IMR-90 (cell line): ENCODE measurements around the gene PHF8. TPM values are rescaled to one million over a fixed set of nuclear protein-coding genes. Genes with fewer than 3 reads are reported as not detected.

ENCODE experiments used
- ATAC-seq: fragments of 200-7000 bp; cut with Tn5 transposase; 2 replicates; pipeline ENCODE4 v1.9.1; 2020; ENCODE audit warnings: low read depth, mild to moderate bottlenecking, moderate library complexity
- BruUV-seq: library from RNA; stranded (reverse); fragments of 400-500 nt; replicated peaks from 2 replicates; lab custom pipeline; 2021; lab: Mats Ljungman, UMichigan
- CTCF ChIA-PET: fragments of 300-600 bp; formaldehyde crosslinking; extraction: SDS; loops from one replicate; lab custom pipeline; 2021; ENCODE audit warnings: antibody characterized with exemption; lab: Yijun Ruan, JAX
- POLR2A ChIA-PET: fragments of 300-600 bp; sonication (Branson Sonifier 250); formaldehyde crosslinking; loops from one replicate; lab custom pipeline; 2022; ENCODE audit warnings: antibody characterized with exemption; ENCODE audit not compliant: unreplicated experiment; lab: Charles Lee
- DNase-seq: peaks from one replicate; pipeline ENCODE4 v3.0.0; 2013
- H2AFZ ChIP-seq: replicated peaks from 2 replicates; pipeline ENCODE3; 2013; ENCODE audit warnings: low read length, mild to moderate bottlenecking; ENCODE audit not compliant: poor library complexity
- H2AK5ac ChIP-seq: 2 replicates; pipeline ENCODE4 v1.6.1; 2013; ENCODE audit warnings: low read depth, low read length, inconsistent platforms
- H2AK9ac ChIP-seq: replicated peaks from 2 replicates; pipeline ENCODE3; 2013; ENCODE audit warnings: mild to moderate bottlenecking, low read depth, low read length, moderate library complexity; ENCODE audit not compliant: poor library complexity
- H2BK120ac ChIP-seq: 2 replicates; pipeline ENCODE4 v1.6.1; 2013; ENCODE audit warnings: low read depth, low read length, inconsistent platforms
- H2BK15ac ChIP-seq: 3 replicates; pipeline ENCODE4 v1.6.1; 2013; ENCODE audit warnings: low read depth, low read length, inconsistent platforms
- H2BK20ac ChIP-seq: 2 replicates; pipeline ENCODE4 v1.6.1; 2013; ENCODE audit warnings: low read depth, mild to moderate bottlenecking, inconsistent platforms, low read length, moderate library complexity
- H2BK5ac ChIP-seq: 2 replicates; pipeline ENCODE4 v1.6.1; 2013; ENCODE audit warnings: mild to moderate bottlenecking, low read depth, low read length, inconsistent platforms; ENCODE audit not compliant: poor library complexity, severe bottlenecking
- H3K14ac ChIP-seq: replicated peaks from 2 replicates; pipeline ENCODE4 v1.6.1; 2013; ENCODE audit warnings: low read depth, low read length, inconsistent platforms
- H3K18ac ChIP-seq: 2 replicates; pipeline ENCODE4 v1.6.1; 2013; ENCODE audit warnings: low read depth, low read length, control low read depth
- H3K23ac ChIP-seq: 2 replicates; pipeline ENCODE4 v1.6.1; 2013; ENCODE audit warnings: low read depth, low read length, inconsistent platforms
- H3K27ac ChIP-seq: 2 replicates; pipeline ENCODE4 v1.5.1; 2013; ENCODE audit warnings: mild to moderate bottlenecking, control low read depth, low read length; ENCODE audit not compliant: insufficient read depth
- H3K27me3 ChIP-seq: 2 replicates; pipeline ENCODE4 v1.6.1; 2013; ENCODE audit warnings: low read length; ENCODE audit not compliant: control insufficient read depth, insufficient read depth
- H3K36me3 ChIP-seq: 2 replicates; pipeline ENCODE4 v1.6.1; 2013; ENCODE audit warnings: low read length, mixed read lengths; ENCODE audit not compliant: control insufficient read depth, insufficient read depth
- H3K4ac ChIP-seq: 2 replicates; pipeline ENCODE4 v1.6.1; 2013; ENCODE audit warnings: low read depth, low read length, inconsistent platforms
- H3K4me1 ChIP-seq: 2 replicates; pipeline ENCODE4 v1.6.1; 2013; ENCODE audit warnings: low read length, mixed read lengths; ENCODE audit not compliant: control insufficient read depth, insufficient read depth
- H3K4me2 ChIP-seq: 2 replicates; pipeline ENCODE4 v1.6.1; 2013; ENCODE audit warnings: low read depth, mild to moderate bottlenecking, control low read depth, low read length, moderate library complexity
- H3K4me3 ChIP-seq: 2 replicates; pipeline ENCODE4 v1.5.1; 2013; ENCODE audit warnings: low read depth, mild to moderate bottlenecking, control low read depth, low read length, moderate library complexity; ENCODE audit not compliant: insufficient read depth
- H3K56ac ChIP-seq: 2 replicates; pipeline ENCODE4 v1.6.1; 2013; ENCODE audit warnings: low read length, inconsistent platforms; ENCODE audit not compliant: insufficient read depth; ENCODE audit errors: extremely low read depth
- H3K79me1 ChIP-seq, 2 experiments: 2 replicates each; pipeline ENCODE4 v1.6.1; 2013; ENCODE audit warnings: low read length in 2 of 2, inconsistent platforms in 1 of 2, low read depth in 1 of 2
- H3K9ac ChIP-seq: 2 replicates; pipeline ENCODE4 v1.6.1; 2013; ENCODE audit warnings: low read depth, low read length, control low read depth
- H3K9me1 ChIP-seq: 2 replicates; pipeline ENCODE4 v1.6.1; 2013; ENCODE audit warnings: low read length, inconsistent platforms; ENCODE audit not compliant: insufficient read depth
- H3K9me3 ChIP-seq: 2 replicates; pipeline ENCODE4 v1.6.1; 2013; ENCODE audit warnings: low read length; ENCODE audit not compliant: control insufficient read depth, insufficient read depth
- H4K20me1 ChIP-seq: 2 replicates; pipeline ENCODE4 v1.6.1; 2013; ENCODE audit warnings: low read length, inconsistent platforms; ENCODE audit not compliant: insufficient read depth
- H4K5ac ChIP-seq: 2 replicates; pipeline ENCODE4 v1.6.1; 2013; ENCODE audit warnings: mild to moderate bottlenecking, low read depth, low read length, control low read depth
- H4K8ac ChIP-seq, 2 experiments: 2 replicates each; pipeline ENCODE4 v1.6.1; 2013; ENCODE audit warnings: low read depth in 2 of 2, low read length in 2 of 2, control low read depth in 1 of 2, inconsistent platforms in 1 of 2
- H4K91ac ChIP-seq: 2 replicates; pipeline ENCODE4 v1.6.1; 2013; ENCODE audit warnings: low read depth, low read length, inconsistent platforms; ENCODE audit not compliant: insufficient read depth
- ELK1 ChIP-seq: fragments of 150-350 bp; IDR thresholded peaks from 2 replicates; pipeline ENCODE4 v1.6.1; 2016; ENCODE audit warnings: low read depth, mild to moderate bottlenecking, low read length, moderate library complexity, borderline replicate concordance
- MAZ ChIP-seq: IDR thresholded peaks from 2 replicates; pipeline ENCODE4 v1.6.1; 2012; ENCODE audit warnings: low read depth, mild to moderate bottlenecking, low read length, improper control_type of control experiment, moderate library complexity, borderline replicate concordance
- WGBS, 2 experiments: methylation state at CpG; one replicate each; pipeline versions ENCODE4 v1.1.5 to v1.1.7; 2013; ENCODE audit warnings: missing lambda C conversion rate in 2 of 2; ENCODE audit not compliant: insufficient read length in 1 of 2; ENCODE audit errors: extremely low coverage in 2 of 2; 5-methylcytosine and 5-hydroxymethylcytosine counted together
- dilution Hi-C: fragments of 300-500 bp; cut with HindIII; formaldehyde crosslinking; loops from one replicate; pipeline ENCODE4 v1.14.3; 2018; ENCODE audit warnings: low sequenced_read_pairs; ENCODE audit not compliant: unreplicated experiment
- in situ Hi-C: fragments of 300-500 bp; cut with MboI; formaldehyde crosslinking; loops from 3 replicates; pipeline ENCODE4 v1.14.3; 2019; ENCODE audit warnings: low sequenced_read_pairs, inconsistent platforms, mixed read lengths
- intact Hi-C: fragments of 100-400 bp; cut with micrococcal nuclease; formaldehyde crosslinking; loops from 2 replicates; pipeline ENCODE4 v1.10.0; 2022
- polyA plus RNA-seq, 3 experiments: library from polyadenylated mRNA; depleted of rRNA; stranded (reverse); fragments of >200 nt; gene quantifications; 2 replicates each; pipeline ENCODE4 v1.2.3, GENCODE V29; 2012; ENCODE audit warnings: low replicate concordance in 1 of 3
- total RNA-seq: library from RNA; depleted of rRNA; stranded (reverse); fragments of >200 nt; gene quantifications from 2 replicates; pipeline ENCODE4 v1.2.3, GENCODE V29; 2012

PHF8 gene
- total and polyA plus RNA-seq, 2 of the 4 experiments (the other 2 are of a cell fraction): 12.8 to 15.2 TPM

- BruUV-seq: no TSS peak
- H2AK5ac ChIP-seq: no peak overlapping the region
- dilution Hi-C loops (no loop called here), intact Hi-C loops (no loop called here), in situ Hi-C loops (no loop called here)
- H2BK20ac ChIP-seq: no peak overlapping the region
- no peak overlapping the region for H3K4me3 ChIP-seq
- H4K91ac ChIP-seq: no peak overlapping the region
- H3K4me1 ChIP-seq: no peaks in the 10 kb centered on the region
- no peak overlapping the region for H3K56ac ChIP-seq
- H3K4me2 ChIP-seq: no peak overlapping the region
- H3K79me1 ChIP-seq: no peaks in the 10 kb centered on the region
- DNase-seq (no peak), ATAC-seq (no peak)
- no peak overlapping the region for H2BK120ac ChIP-seq
- H3K14ac ChIP-seq: no peak overlapping the region
- H3K27ac ChIP-seq: no peak overlapping the region
- H3K9ac ChIP-seq: no peak overlapping the region
- no peak overlapping the region for H4K8ac ChIP-seq
- H3K23ac ChIP-seq: no peak overlapping the region
- H2AK9ac ChIP-seq: no peak overlapping the region
- H3K9me3 ChIP-seq: no peaks in the 10 kb centered on the region
- H3K9me1 ChIP-seq: no peaks in the 10 kb centered on the region
- no CpG with 5 or more reads among the region's 2 CpGs for WGBS, 2 experiments
- H3K36me3 ChIP-seq: no peaks in the 10 kb centered on the region
- H3K27me3 ChIP-seq: no peaks in the 10 kb centered on the region
- no peak overlapping the region for H2BK5ac ChIP-seq
- POLR2A ChIA-PET: no interaction called here
- no peak overlapping the region for H2AFZ ChIP-seq
- no peak overlapping the region for H2BK15ac ChIP-seq
- no peak overlapping the region for H3K18ac ChIP-seq
- H4K5ac ChIP-seq: no peak overlapping the region
- no peaks in the 10 kb centered on the region for H4K20me1 ChIP-seq
- TF ChIP-seq ELK1: no peak
- no peak for TF ChIP-seq MAZ
- no peak overlapping the region for H3K4ac ChIP-seq
- CTCF ChIA-PET: no interaction called here
These were observed 23.5 kb upstream of the PHF8 start for GRCh38 chrX:54067766-54068165.
